Astrocyte (in vitro differentiated cells and primary cell): ENCODE data around the gene PPP1R15A. TPM values are rescaled to one million over a fixed set of nuclear protein-coding genes. Genes with fewer than 3 reads are reported as not detected.
A peak's percentile ranks its signal among the peaks of the same experiment; 100 is the strongest.

Experiments used
- DNase-seq: peaks from one replicate; pipeline ENCODE4 v3.0.0-alpha.2; 2010; ENCODE audit warnings: low read depth
- FAIRE-seq: peaks from 2 replicates; lab custom pipeline; 2011; peaks lifted over from hg19 to GRCh38; lab: Jason Lieb, UNC
- H2AFZ ChIP-seq: 2 replicates; pipeline ENCODE4 v1.6.0; 2012; ENCODE audit warnings: low read depth, low read length, inconsistent platforms
- H3K27ac ChIP-seq: 2 replicates; pipeline ENCODE4 v1.5.1; 2011; ENCODE audit warnings: low read depth, low read length, inconsistent platforms
- H3K27me3 ChIP-seq: 2 replicates; pipeline ENCODE4 v1.6.0; 2011; ENCODE audit warnings: low read length, inconsistent platforms; ENCODE audit not compliant: insufficient read depth
- H3K36me3 ChIP-seq: 2 replicates; pipeline ENCODE4 v1.5.1; 2011; ENCODE audit warnings: low read length, inconsistent platforms; ENCODE audit not compliant: insufficient read depth
- H3K4me1 ChIP-seq: 2 replicates; pipeline ENCODE4 v1.5.1; 2011; ENCODE audit warnings: low read length, inconsistent platforms; ENCODE audit not compliant: insufficient read depth
- H3K4me2 ChIP-seq: 2 replicates; pipeline ENCODE4 v1.6.0; 2012; ENCODE audit warnings: low read length, inconsistent platforms
- H3K4me3 ChIP-seq: 2 replicates; pipeline ENCODE4 v1.5.1; 2011; ENCODE audit warnings: low read depth, mild to moderate bottlenecking, low read length, inconsistent platforms; ENCODE audit not compliant: insufficient read depth
- H3K79me2 ChIP-seq: 2 replicates; pipeline ENCODE4 v1.6.0; 2012; ENCODE audit warnings: mild to moderate bottlenecking, low read length, inconsistent platforms; ENCODE audit not compliant: insufficient read depth
- H3K9ac ChIP-seq: 2 replicates; pipeline ENCODE4 v1.6.0; 2012; ENCODE audit warnings: mild to moderate bottlenecking, low read length, inconsistent platforms
- H3K9me3 ChIP-seq: 2 replicates; pipeline ENCODE4 v1.5.1; 2012; ENCODE audit warnings: low read depth, mild to moderate bottlenecking, low read length, inconsistent platforms; ENCODE audit not compliant: insufficient read depth
- H4K20me1 ChIP-seq: 2 replicates; pipeline ENCODE4 v1.6.0; 2012; ENCODE audit warnings: low read length, inconsistent platforms; ENCODE audit not compliant: insufficient read depth
- H3K27ac Mint-ChIP-seq: one replicate; pipeline ENCODE4 v1.8.0; 2021; ENCODE audit warnings: mild to moderate bottlenecking, mixed read lengths; ENCODE audit not compliant: unreplicated experiment
- H3K27me3 Mint-ChIP-seq: one replicate; pipeline ENCODE4 v1.8.0; 2021; ENCODE audit warnings: low read depth, mixed read lengths; ENCODE audit not compliant: unreplicated experiment
- H3K36me3 Mint-ChIP-seq: one replicate; pipeline ENCODE4 v1.8.0; 2021; ENCODE audit warnings: low read depth, mixed read lengths; ENCODE audit not compliant: unreplicated experiment
- H3K4me1 Mint-ChIP-seq: one replicate; pipeline ENCODE4 v1.8.0; 2021; ENCODE audit warnings: low read depth, mixed read lengths; ENCODE audit not compliant: unreplicated experiment
- H3K4me3 Mint-ChIP-seq: one replicate; pipeline ENCODE4 v1.8.0; 2021; ENCODE audit warnings: mild to moderate bottlenecking, moderate library complexity, mixed read lengths; ENCODE audit not compliant: unreplicated experiment
- H3K9me3 Mint-ChIP-seq: one replicate; pipeline ENCODE4 v1.8.0; 2021; ENCODE audit warnings: mild to moderate bottlenecking, mixed read lengths; ENCODE audit not compliant: unreplicated experiment
- EZH2 ChIP-seq: IDR thresholded peaks from 2 replicates; pipeline ENCODE4 v1.6.1; 2012; ENCODE audit warnings: mild to moderate bottlenecking, low read length, inconsistent platforms; ENCODE audit not compliant: insufficient read depth
- total RNA-seq: library from RNA; stranded (reverse); gene quantifications from 2 replicates; pipeline ENCODE4 v1.2.1, GENCODE V29; 2021
- TF ChIP-seq, protein P1 (sequence below): IDR thresholded peaks from 2 replicates; pipeline ENCODE4 v1.5.1; 2011; ENCODE audit warnings: low read depth, mild to moderate bottlenecking, inconsistent platforms, low read length, moderate library complexity; ENCODE audit not compliant: insufficient read depth

Gene PPP1R15A
- total RNA-seq, 1 donor from 2014 or later, result 53.2 TPM

DNA sequence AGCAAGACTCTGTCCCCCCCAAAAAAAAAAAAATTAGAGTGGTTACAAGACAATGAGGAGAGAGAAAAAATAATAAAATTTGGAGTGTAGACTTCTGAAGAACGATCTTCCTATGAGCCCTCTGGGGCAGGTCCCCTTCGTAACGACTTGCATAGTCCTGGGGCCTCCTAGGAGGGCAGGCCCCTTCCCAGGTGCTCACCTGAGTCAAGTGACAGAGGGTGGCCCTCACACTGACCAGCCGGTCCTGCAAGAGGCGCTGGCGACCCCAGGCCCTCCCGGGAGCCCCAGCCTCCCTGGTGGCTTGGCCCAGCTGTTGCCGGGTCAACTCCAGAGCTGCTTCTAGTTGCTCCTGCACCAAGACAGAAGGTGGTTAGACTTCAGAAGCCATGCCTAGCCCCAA is 18.7 kb upstream of the PPP1R15A start:
- TF ChIP-seq EZH2, result no peak
- TF ChIP-seq, protein P1, sequence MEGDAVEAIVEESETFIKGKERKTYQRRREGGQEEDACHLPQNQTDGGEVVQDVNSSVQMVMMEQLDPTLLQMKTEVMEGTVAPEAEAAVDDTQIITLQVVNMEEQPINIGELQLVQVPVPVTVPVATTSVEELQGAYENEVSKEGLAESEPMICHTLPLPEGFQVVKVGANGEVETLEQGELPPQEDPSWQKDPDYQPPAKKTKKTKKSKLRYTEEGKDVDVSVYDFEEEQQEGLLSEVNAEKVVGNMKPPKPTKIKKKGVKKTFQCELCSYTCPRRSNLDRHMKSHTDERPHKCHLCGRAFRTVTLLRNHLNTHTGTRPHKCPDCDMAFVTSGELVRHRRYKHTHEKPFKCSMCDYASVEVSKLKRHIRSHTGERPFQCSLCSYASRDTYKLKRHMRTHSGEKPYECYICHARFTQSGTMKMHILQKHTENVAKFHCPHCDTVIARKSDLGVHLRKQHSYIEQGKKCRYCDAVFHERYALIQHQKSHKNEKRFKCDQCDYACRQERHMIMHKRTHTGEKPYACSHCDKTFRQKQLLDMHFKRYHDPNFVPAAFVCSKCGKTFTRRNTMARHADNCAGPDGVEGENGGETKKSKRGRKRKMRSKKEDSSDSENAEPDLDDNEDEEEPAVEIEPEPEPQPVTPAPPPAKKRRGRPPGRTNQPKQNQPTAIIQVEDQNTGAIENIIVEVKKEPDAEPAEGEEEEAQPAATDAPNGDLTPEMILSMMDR, result no peak
- no peak for DNase-seq
- Mint-ChIP-seq H3K9me3 (no peaks in the 10 kb centered on the region), H3K36me3 (peaks cover 10% of the 10 kb centered on the region), H3K4me1 (peaks cover 3% of the 10 kb centered on the region), H3K27me3 (no peaks in the 10 kb centered on the region), H3K4me3 (no peak overlapping the region), H3K27ac (no peak overlapping the region)
- H2AFZ ChIP-seq, result no peak overlapping the region
- H3K4me2 ChIP-seq, result no peak overlapping the region
- no peaks in the 10 kb centered on the region for H3K9me3 ChIP-seq
- no peak overlapping the region for H3K9ac ChIP-seq
- H4K20me1 ChIP-seq, result no peaks in the 10 kb centered on the region
- H3K27ac ChIP-seq, result no peak overlapping the region
- no peaks in the 10 kb centered on the region for H3K36me3 ChIP-seq
- H3K27me3 ChIP-seq, result no peaks in the 10 kb centered on the region
- FAIRE-seq, result no peak
- H3K79me2 ChIP-seq, result no peaks in the 10 kb centered on the region
- H3K4me1 ChIP-seq, result no peaks in the 10 kb centered on the region
- no peak overlapping the region for H3K4me3 ChIP-seq

GRCh38 chr19:48854103-48854502 is 18.1 kb upstream of the PPP1R15A start:
- Mint-ChIP-seq H3K27ac (no peak overlapping the region), H3K4me1 (peaks cover 3% of the 10 kb centered on the region), H3K9me3 (no peaks in the 10 kb centered on the region), H3K36me3 (peaks cover 13% of the 10 kb centered on the region), H3K4me3 (no peak overlapping the region), H3K27me3 (no peaks in the 10 kb centered on the region)
- Histone ChIP-seq H3K27ac (no peak overlapping the region), H3K9me3 (no peaks in the 10 kb centered on the region), H3K4me2 (no peak overlapping the region), H3K79me2 (no peaks in the 10 kb centered on the region), H3K4me1 (no peaks in the 10 kb centered on the region), H4K20me1 (no peaks in the 10 kb centered on the region), H3K27me3 (no peaks in the 10 kb centered on the region), H3K36me3 (no peaks in the 10 kb centered on the region), H3K4me3 (no peak overlapping the region), H3K9ac (no peak overlapping the region), H2AFZ (no peak overlapping the region)
- TF ChIP-seq, protein P1, result no peak
- TF ChIP-seq EZH2, result no peak
- no peak for DNase-seq
- FAIRE-seq, result no peak

- Histone ChIP-seq H3K9me3 (no peaks in the 10 kb centered on the region), H2AFZ (no peak overlapping the region), H3K4me2 (no peak overlapping the region), H3K27ac (no peak overlapping the region), H3K9ac (no peak overlapping the region), H3K4me1 (no peaks in the 10 kb centered on the region), H3K4me3 (no peak overlapping the region), H3K36me3 (no peaks in the 10 kb centered on the region), H3K27me3 (no peaks in the 10 kb centered on the region), H4K20me1 (no peaks in the 10 kb centered on the region), H3K79me2 (no peaks in the 10 kb centered on the region)
- H3K9me3 Mint-ChIP-seq, result no peaks in the 10 kb centered on the region
- no peak for DNase-seq
- peak overlapping the region; percentile 77 for H3K27ac Mint-ChIP-seq
- H3K36me3 Mint-ChIP-seq, result peaks cover 29% of the 10 kb centered on the region
- H3K4me1 Mint-ChIP-seq, result peaks cover 3% of the 10 kb centered on the region
- H3K27me3 Mint-ChIP-seq, result peaks cover 2% of the 10 kb centered on the region
- FAIRE-seq, result no peak
- TF ChIP-seq, protein P1, result no peak
- TF ChIP-seq EZH2, result no peak
- no peak overlapping the region for H3K4me3 Mint-ChIP-seq
Measured at GRCh38 chr19:48856921-48857320, 15.3 kb upstream of the PPP1R15A start.
